ENCODE measurements around the gene SF3B1.

DNA sequence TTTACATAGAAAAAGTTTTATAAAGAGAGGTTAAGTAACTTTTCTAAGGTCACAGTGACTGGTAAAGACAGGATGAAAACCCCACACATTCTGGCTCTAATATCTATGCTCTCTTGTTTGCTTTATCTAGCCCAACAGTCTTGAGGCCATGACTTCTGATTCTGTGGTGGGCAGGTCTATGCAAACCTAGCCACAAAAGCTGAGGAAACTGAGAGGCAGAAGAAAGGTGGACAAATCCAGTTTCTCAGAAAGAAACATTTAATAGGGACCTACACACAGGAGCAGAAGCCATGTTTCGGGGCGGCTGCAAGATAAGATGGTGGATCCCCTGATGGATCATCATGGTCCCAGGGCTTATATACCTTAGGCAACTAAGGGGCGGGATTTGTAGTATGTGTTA, 43.0 kb upstream of the SF3B1 start:
- no peak for TF ChIP-seq POLR2AphosphoS5 (IDR thresholded peaks at IDR 0.05)
- TF ChIP-seq, protein P1, sequence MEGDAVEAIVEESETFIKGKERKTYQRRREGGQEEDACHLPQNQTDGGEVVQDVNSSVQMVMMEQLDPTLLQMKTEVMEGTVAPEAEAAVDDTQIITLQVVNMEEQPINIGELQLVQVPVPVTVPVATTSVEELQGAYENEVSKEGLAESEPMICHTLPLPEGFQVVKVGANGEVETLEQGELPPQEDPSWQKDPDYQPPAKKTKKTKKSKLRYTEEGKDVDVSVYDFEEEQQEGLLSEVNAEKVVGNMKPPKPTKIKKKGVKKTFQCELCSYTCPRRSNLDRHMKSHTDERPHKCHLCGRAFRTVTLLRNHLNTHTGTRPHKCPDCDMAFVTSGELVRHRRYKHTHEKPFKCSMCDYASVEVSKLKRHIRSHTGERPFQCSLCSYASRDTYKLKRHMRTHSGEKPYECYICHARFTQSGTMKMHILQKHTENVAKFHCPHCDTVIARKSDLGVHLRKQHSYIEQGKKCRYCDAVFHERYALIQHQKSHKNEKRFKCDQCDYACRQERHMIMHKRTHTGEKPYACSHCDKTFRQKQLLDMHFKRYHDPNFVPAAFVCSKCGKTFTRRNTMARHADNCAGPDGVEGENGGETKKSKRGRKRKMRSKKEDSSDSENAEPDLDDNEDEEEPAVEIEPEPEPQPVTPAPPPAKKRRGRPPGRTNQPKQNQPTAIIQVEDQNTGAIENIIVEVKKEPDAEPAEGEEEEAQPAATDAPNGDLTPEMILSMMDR (IDR thresholded peaks at IDR 0.05) = no peak

Measured in prostate gland (tissue), 2 donors.